GM12878 (cell line): ENCODE measurements around the gene GSG1. TPM values are rescaled to one million over a fixed set of nuclear protein-coding genes. Genes with fewer than 3 reads are reported as not detected.

Experiments used
- ATAC-seq: fragments of 200-7000 bp; cut with Tn5 transposase; 3 replicates; pipeline ENCODE4 v1.9.1; 2020; ENCODE audit warnings: mild to moderate bottlenecking, moderate library complexity
- BruUV-seq: library from RNA; stranded (reverse); fragments of 400-500 nt; replicated peaks from 2 replicates; lab custom pipeline; 2021; lab: Mats Ljungman, UMichigan
- CTCF ChIA-PET: fragments of 300-600 bp; sonication (Branson Sonifier 250); formaldehyde crosslinking; extraction: SDS; loops from one replicate; lab custom pipeline; 2021; ENCODE audit warnings: inconsistent platforms; lab: Yijun Ruan, JAX
- POLR2A ChIA-PET: fragments of 350-600 bp; formaldehyde crosslinking; extraction: SDS; loops from one replicate; lab custom pipeline; 2021; ENCODE audit warnings: inconsistent platforms; lab: Charles Lee
- RAD21 ChIA-PET: fragments of 300-600 bp; sonication (Branson Sonifier 250); formaldehyde crosslinking; loops from one replicate; lab custom pipeline; 2023; ENCODE audit warnings: antibody characterized with exemption; ENCODE audit not compliant: unreplicated experiment; lab: Charles Lee
- SMC1A ChIA-PET: fragments of 300-600 bp; sonication (Branson Sonifier 250); formaldehyde crosslinking; loops from one replicate; lab custom pipeline; 2023; ENCODE audit not compliant: unreplicated experiment, uncharacterized antibody; lab: Charles Lee
- DNase-seq: peaks from one replicate; pipeline ENCODE4 v3.0.0-alpha.2; 2011; ENCODE audit warnings: low read depth, low spot score
- FAIRE-seq: peaks from 3 replicates; lab custom pipeline; 2011; peaks lifted over from hg19 to GRCh38; lab: Jason Lieb, UNC
- H2AFZ ChIP-seq: 2 replicates; pipeline ENCODE4 v1.6.0; 2011; ENCODE audit warnings: low read depth, low read length, control low read depth; ENCODE audit not compliant: control insufficient read depth
- H3K27ac ChIP-seq: 2 replicates; pipeline ENCODE4 v1.5.1; 2011; ENCODE audit warnings: control low read depth; ENCODE audit not compliant: control insufficient read depth, insufficient read depth
- H3K27me3 ChIP-seq, 2 experiments: replicated peaks in 1 of 2; 2 replicates each; pipeline versions ENCODE4 v1.6.0 to v1.6.1; 2011; ENCODE audit warnings: low read length in 1 of 2; ENCODE audit not compliant: control insufficient read depth in 2 of 2, insufficient read depth in 2 of 2
- H3K36me3 ChIP-seq, 2 experiments: 2 replicates each; pipeline ENCODE4 v1.5.1; 2011; ENCODE audit warnings: low read length in 1 of 2; ENCODE audit not compliant: control insufficient read depth in 2 of 2, insufficient read depth in 2 of 2
- H3K4me1 ChIP-seq: 2 replicates; pipeline ENCODE4 v1.6.1; 2011; ENCODE audit warnings: mild to moderate bottlenecking, low read length, moderate library complexity, mixed read lengths; ENCODE audit not compliant: control insufficient read depth, insufficient read depth
- H3K4me2 ChIP-seq: 2 replicates; pipeline ENCODE4 v1.6.0; 2011; ENCODE audit warnings: control low read depth; ENCODE audit not compliant: control insufficient read depth, insufficient read depth
- H3K4me3 ChIP-seq: fragments of 200-600 bp; sonication (generic); 2 replicates; pipeline ENCODE4 v1.5.1; 2016
- H3K79me2 ChIP-seq: 2 replicates; pipeline ENCODE4 v1.6.0; 2011; ENCODE audit warnings: low read length; ENCODE audit not compliant: control insufficient read depth, insufficient read depth
- H3K9ac ChIP-seq: 2 replicates; pipeline ENCODE4 v1.8.0; 2011; ENCODE audit warnings: low read length, control low read depth, mixed read lengths; ENCODE audit not compliant: control insufficient read depth, insufficient read depth
- H3K9me3 ChIP-seq: replicated peaks from 3 replicates; pipeline ENCODE4 v1.5.1; 2011; ENCODE audit warnings: mild to moderate bottlenecking, low read length; ENCODE audit not compliant: control insufficient read depth, insufficient read depth
- H4K20me1 ChIP-seq: 2 replicates; pipeline ENCODE4 v1.6.0; 2011; ENCODE audit not compliant: control insufficient read depth, insufficient read depth
- ETV6 ChIP-seq, 2 experiments: fragments of 450-650 bp in 1 of 2; IDR thresholded peaks in 1 of 2; conservative IDR thresholded peaks in 1 of 2; 2 replicates each; pipeline ENCODE4 v1.6.1; 2014; ENCODE audit warnings: antibody characterized with exemption in 1 of 2, borderline replicate concordance in 1 of 2, low read depth in 1 of 2, mild to moderate bottlenecking in 1 of 2, moderate library complexity in 1 of 2
- IKZF1 ChIP-seq: fragments of 450-650 bp; conservative IDR thresholded peaks from 2 replicates; pipeline ENCODE4 v1.6.1; 2017; ENCODE audit warnings: antibody characterized with exemption, mild to moderate bottlenecking
- JUND ChIP-seq: IDR thresholded peaks from 2 replicates; pipeline ENCODE4 v1.6.1; 2012; ENCODE audit warnings: low read depth, mild to moderate bottlenecking, low read length, improper control_type of control experiment, moderate library complexity
- MTA2 ChIP-seq: fragments of 450-650 bp; IDR thresholded peaks from 2 replicates; pipeline ENCODE4 v1.6.1; 2016; ENCODE audit warnings: low read depth, mild to moderate bottlenecking, moderate library complexity
- MYB ChIP-seq: fragments of 150-350 bp; IDR thresholded peaks from 2 replicates; pipeline ENCODE4 v1.6.1; 2014; ENCODE audit warnings: mild to moderate bottlenecking, low read depth, low read length, borderline replicate concordance
- RUNX3 ChIP-seq: IDR thresholded peaks from 2 replicates; pipeline ENCODE4 v1.6.1; 2012; ENCODE audit warnings: low read length, inconsistent platforms
- SP1 ChIP-seq: IDR thresholded peaks from one replicate; pipeline ENCODE4 v1.6.1; 2011; ENCODE audit warnings: low read depth, low read length
- SPI1 ChIP-seq: IDR thresholded peaks from 2 replicates; pipeline ENCODE4 v1.6.1; 2011; ENCODE audit warnings: low read depth, mild to moderate bottlenecking, low read length, moderate library complexity, borderline replicate concordance; ENCODE audit not compliant: insufficient read depth
- WGBS: methylation state at CpG from one replicate; pipeline ENCODE4 v1.1.6; 2016; ENCODE audit warnings: low lambda C conversion rate; ENCODE audit not compliant: insufficient replicate concordance, insufficient coverage; ENCODE audit errors: missing lambda C conversion rate; 5-methylcytosine and 5-hydroxymethylcytosine counted together
- in situ Hi-C: fragments of 300-500 bp; cut with MboI; formaldehyde crosslinking; loops from 9 replicates; pipeline ENCODE4 v1.14.3; 2018; ENCODE audit warnings: mixed read lengths
- intact Hi-C: fragments of 100-400 bp; cut with micrococcal nuclease; formaldehyde crosslinking; loops from one replicate; pipeline ENCODE4 v1.14.2; 2022; ENCODE audit not compliant: unreplicated experiment
- polyA plus RNA-seq, 11 experiments: library from polyadenylated mRNA; depleted of rRNA in 4 of 11; unstranded in 6 of 11; stranded (reverse) in 5 of 11; fragments of >200 nt; fragmentation: Nextera tagmentation in 4 of 11; fragmentation: Illumina TruSeq in 1 of 11; extraction: Ambion mirVana in 4 of 11; extraction: Trizol in 1 of 11; gene quantifications; 1 replicate in 1 of 11; 2 replicates in 10 of 11; pipeline versions ENCODE4 v1.2.1 to v1.2.3, GENCODE V29; 2011 to 2016; ENCODE audit warnings: inconsistent platforms in 2 of 11, missing spikeins in 2 of 11, low read depth in 1 of 11
- total RNA-seq, 4 experiments: library from RNA; depleted of rRNA in 3 of 4; stranded (reverse); fragments of >200 nt in 3 of 4; fragmentation: Illumina TruSeq in 1 of 4; extraction: Trizol in 1 of 4; gene quantifications; 2 replicates each; pipeline versions ENCODE4 v1.2.1 to v1.2.3, GENCODE V29; 2013 to 2021
- TF ChIP-seq, protein P1 (sequence below): fragments of 450-650 bp; IDR thresholded peaks from 2 replicates; pipeline ENCODE4 v1.6.1; 2016; ENCODE audit warnings: mild to moderate bottlenecking

The GSG1 gene
- total and polyA plus RNA-seq, 10 of the 15 experiments (the other 5 are each of a cell fraction or from before 2014, with no cell fraction given) = not detected

DNA sequence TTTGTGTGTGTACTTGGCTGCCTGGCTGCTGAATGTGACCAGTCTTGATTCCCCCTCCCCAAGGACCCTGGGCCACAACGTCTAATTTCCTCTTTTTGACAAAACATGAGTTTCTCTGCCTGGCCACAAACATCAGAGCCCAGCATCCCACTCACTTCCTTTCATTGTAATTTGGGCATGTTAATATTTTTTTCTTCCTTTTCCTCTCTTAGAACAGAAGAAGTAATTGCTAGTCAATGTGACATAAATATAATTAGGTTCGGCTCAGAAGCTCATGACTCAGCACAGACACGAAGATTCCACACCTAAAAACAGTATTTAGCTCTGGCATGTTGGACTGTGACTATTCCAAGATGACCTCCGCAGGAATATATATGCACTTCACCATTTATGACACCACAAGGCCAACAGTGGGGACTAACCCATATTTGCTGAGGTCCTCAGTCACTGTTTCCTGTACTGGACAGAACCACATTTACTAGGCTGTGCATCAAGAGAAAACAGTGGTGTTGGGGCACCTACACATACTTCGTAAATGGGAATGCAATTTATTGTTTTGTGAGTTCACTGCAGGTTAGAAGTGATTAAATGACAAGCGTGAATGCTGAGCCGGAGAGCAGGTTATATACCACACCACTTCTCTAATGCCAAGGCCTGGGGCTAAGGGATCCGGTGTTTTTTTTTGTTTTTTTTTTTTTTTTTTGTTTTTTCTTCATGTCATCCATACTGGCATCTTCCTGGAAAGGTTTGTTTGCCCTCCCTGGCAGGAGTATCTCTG lies 4.2 kb downstream of the GSG1 start:
- Histone ChIP-seq H3K4me2 (no peak overlapping the region), H2AFZ (no peak overlapping the region), H3K9ac (no peak overlapping the region), H3K27ac (no peak overlapping the region), H3K4me1 (peaks cover 19% of the 10 kb centered on the region; the same call in 1 of the 2 replicates), H3K4me3 (no peak overlapping the region), H4K20me1 (no peaks in the 10 kb centered on the region), H3K36me3 (no peaks in the 10 kb centered on the region), H3K27me3 (peaks cover 2 to 9% of the 10 kb centered on the region in 2 experiments; a peak in 3 of 4 replicates), H3K9me3 (no peaks in the 10 kb centered on the region)
- RAD21 ChIA-PET = no interaction called here
- 37% methylated on average over 8 of the region's 8 CpGs for WGBS
- SMC1A ChIA-PET = interaction anchor here (1.8 kb wide), 1 partner anchor 113 kb away, joined by 5 read pairs; no protein-coding TSS in a partner anchor
- no peak for DNase-seq
- POLR2A ChIA-PET = no interaction called here
- intact Hi-C loops = loop anchor here (2.0 to 5.0 kb wide), 2 partner anchors 73 to 112 kb away; no protein-coding TSS in a partner anchor
- no TSS peak for BruUV-seq
- CTCF ChIA-PET = interaction anchor here (1.3 to 2.7 kb wide), 4 partner anchors 11 to 310 kb away, joined by 3 to 7 read pairs (median 4); no protein-coding TSS in a partner anchor
- in situ Hi-C loops = no loop called here
- no peak for FAIRE-seq
- TF ChIP-seq ETV6 (conservative IDR thresholded peaks at IDR 0.05 in 1 of 2, IDR thresholded peaks at IDR 0.05 in 1 of 2; ENCODE audit: borderline replicate concordance in 1 of 2, low read depth in 1 of 2) (no peak), JUND (no peak), RUNX3 (peak; percentile 33; the same call in 1 of the 2 replicates), IKZF1 (peak; percentile 29; the same call in 1 of the 2 replicates), SPI1 (peak; percentile 10; the same call in 1 of the 2 replicates), SP1 (no peak), MTA2 (peak; percentile 32; the same call in 1 of the 2 replicates), MYB (no peak)
- TF ChIP-seq, protein P1, sequence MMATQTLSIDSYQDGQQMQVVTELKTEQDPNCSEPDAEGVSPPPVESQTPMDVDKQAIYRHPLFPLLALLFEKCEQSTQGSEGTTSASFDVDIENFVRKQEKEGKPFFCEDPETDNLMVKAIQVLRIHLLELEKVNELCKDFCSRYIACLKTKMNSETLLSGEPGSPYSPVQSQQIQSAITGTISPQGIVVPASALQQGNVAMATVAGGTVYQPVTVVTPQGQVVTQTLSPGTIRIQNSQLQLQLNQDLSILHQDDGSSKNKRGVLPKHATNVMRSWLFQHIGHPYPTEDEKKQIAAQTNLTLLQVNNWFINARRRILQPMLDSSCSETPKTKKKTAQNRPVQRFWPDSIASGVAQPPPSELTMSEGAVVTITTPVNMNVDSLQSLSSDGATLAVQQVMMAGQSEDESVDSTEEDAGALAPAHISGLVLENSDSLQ = no peak
- TF ChIP-seq, all 136 proteins: peak for 4
- no peaks in the 10 kb centered on the region for H3K79me2 ChIP-seq
- ATAC-seq = no peak
